GM21381 (cell line): ENCODE results near the gene SMG6.
"Not testable (repeated sequence)": the region's sequence is repeated elsewhere in the genome, so short reads cannot be mapped to it uniquely, and the experiment has no call there.

Experiments
- ATAC-seq: cut with Tn5 transposase; IDR thresholded peaks from one replicate; pipeline ENCODE4 v1.9.1; 2021; ENCODE audit warnings: mild to moderate bottlenecking, moderate library complexity; ENCODE audit not compliant: unreplicated experiment

SMG6 gene

GRCh38 chr17:2181206-2181896, 122.2 kb downstream of the SMG6 start:
- ATAC-seq, result no peak

GRCh38 chr17:2180768-2181167, 122.8 kb downstream of the SMG6 start:
- ATAC-seq, result no peak

GRCh38 chr17:2179615-2180295, 123.8 kb downstream of the SMG6 start:
- no peak for ATAC-seq

- no peak for ATAC-seq
These were observed 124.6 kb downstream of the SMG6 start for GRCh38 chr17:2178798-2179501.

GRCh38 chr17:2177235-2177811, 126.3 kb downstream of the SMG6 start:
- ATAC-seq, result no peak

- no peak for ATAC-seq
These were observed 127.0 kb downstream of the SMG6 start for GRCh38 chr17:2176499-2177169.

GRCh38 chr17:2175294-2175628, 128.3 kb downstream of the SMG6 start:
- no peak for ATAC-seq

GRCh38 chr17:2174468-2175293, 128.9 kb downstream of the SMG6 start:
- no peak for ATAC-seq

- no peak for ATAC-seq
These were observed 129.6 kb downstream of the SMG6 start for GRCh38 chr17:2174014-2174413.

GRCh38 chr17:2172999-2173398, 130.6 kb downstream of the SMG6 start:
- ATAC-seq, result no peak

GRCh38 chr17:2172077-2172851, 131.3 kb downstream of the SMG6 start:
- no peak for ATAC-seq

- no peak for ATAC-seq
These were observed 131.9 kb downstream of the SMG6 start for GRCh38 chr17:2171702-2172076.

GRCh38 chr17:2170023-2170422, 133.6 kb downstream of the SMG6 start:
- ATAC-seq, result no peak

- not testable (repeated sequence) for ATAC-seq
These were observed 137.9 kb downstream of the SMG6 start for GRCh38 chr17:2165723-2166122.

- ATAC-seq, result no peak
These were observed 145.2 kb downstream of the SMG6 start for GRCh38 chr17:2158396-2158780.

- ATAC-seq, result no peak
These were observed 145.8 kb downstream of the SMG6 start for GRCh38 chr17:2157675-2158395.

GRCh38 chr17:2157081-2157480, 146.5 kb downstream of the SMG6 start:
- no peak for ATAC-seq

GRCh38 chr17:2156666-2157065, 146.9 kb downstream of the SMG6 start:
- ATAC-seq, result no peak

- no peak for ATAC-seq
These were observed 148.0 kb downstream of the SMG6 start for GRCh38 chr17:2155573-2155972.
